ENCODE measurements around the gene B4GALT4.

Gene B4GALT4

GRCh38 chr3:119238363-119238762, 2.3 kb downstream of the B4GALT4 start:
- DNase-seq = no peak

- no peak for DNase-seq
Measured at GRCh38 chr3:119237299-119237698, 3.4 kb downstream of the B4GALT4 start.

GRCh38 chr3:119236756-119237155, 3.9 kb downstream of the B4GALT4 start:
- no peak for DNase-seq

GRCh38 chr3:119235151-119235550, 5.5 kb downstream of the B4GALT4 start:
- no peak for DNase-seq

GRCh38 chr3:119234610-119235009, 6.1 kb downstream of the B4GALT4 start:
- DNase-seq = no peak

DNA sequence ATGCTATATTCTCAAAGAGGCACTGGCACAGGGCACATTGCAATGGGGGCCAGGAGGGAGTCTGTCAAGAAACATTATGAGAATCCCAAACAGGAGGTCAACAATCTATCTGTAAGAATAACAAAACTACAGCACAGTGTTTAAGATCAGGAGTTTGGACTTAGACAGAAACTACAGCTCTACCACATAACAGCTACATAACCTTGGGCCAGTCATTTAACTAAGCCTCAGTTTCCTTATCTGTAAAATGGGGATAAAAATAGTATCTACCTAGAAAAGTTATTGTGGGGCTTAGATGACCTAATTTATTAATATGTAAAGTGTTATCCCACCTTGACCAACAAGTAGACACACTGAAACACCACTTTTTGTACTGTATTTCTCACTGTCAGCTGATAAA, 9.9 kb downstream of the B4GALT4 start:
- no peak for DNase-seq

DNA sequence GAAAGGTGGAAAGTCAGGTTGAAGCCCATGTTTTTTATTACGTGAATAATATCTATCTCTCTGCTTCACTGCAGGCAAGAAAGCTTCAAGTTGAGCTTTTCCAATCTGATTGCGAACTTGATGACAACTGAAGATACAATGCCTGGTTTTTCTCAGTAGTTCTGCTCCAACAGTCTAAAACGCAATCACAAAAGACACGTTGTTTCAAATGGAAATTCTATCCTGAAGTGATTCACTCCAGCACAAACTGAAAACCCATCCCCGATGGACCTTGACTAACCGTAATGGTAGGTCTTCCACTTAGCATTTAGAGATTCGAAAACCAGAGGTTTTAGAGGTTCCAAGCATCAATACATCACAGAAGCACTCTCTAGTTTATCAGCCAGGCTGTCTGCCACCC, 10.6 kb downstream of the B4GALT4 start:
- DNase-seq = no peak

GRCh38 chr3:119229190-119229589, 11.5 kb downstream of the B4GALT4 start:
- DNase-seq = no peak

DNA sequence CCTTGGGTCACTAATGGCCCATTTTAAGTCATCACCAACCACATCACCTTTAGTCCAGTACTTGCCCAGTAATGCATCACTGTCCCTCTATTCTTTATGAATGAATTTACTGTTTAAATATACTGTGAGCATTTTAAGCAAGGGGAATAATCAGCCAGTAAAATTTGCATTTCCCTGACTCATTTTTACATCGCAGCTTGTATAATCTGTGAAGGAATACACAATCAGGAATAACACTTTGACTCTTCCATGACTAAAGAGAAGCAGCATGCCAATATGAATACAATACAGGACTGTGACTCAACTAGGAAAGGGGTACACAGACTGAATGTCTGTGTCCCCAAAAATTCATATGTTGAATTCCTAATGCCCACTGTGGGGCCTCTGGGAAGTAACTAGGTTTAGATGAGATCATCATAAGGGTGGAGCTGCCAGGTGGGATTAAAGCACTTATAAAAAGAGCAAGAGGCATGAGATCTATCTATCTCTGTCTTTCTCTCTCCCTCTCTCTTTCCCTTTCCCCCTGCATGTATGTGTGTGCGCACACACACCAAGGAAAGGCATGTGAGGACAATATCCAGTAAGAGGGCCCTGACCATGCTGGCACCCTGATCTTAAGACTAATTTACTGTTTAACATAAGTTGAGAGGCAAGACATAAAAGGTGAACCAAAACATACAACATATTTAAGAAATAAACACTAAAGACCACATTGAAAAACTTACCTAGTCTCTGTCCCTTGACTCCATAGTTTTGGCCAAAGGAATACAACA, 12.1 kb downstream of the B4GALT4 start:
- DNase-seq = no peak

GRCh38 chr3:119227070-119227850, 13.4 kb downstream of the B4GALT4 start:
- DNase-seq = no peak

DNA sequence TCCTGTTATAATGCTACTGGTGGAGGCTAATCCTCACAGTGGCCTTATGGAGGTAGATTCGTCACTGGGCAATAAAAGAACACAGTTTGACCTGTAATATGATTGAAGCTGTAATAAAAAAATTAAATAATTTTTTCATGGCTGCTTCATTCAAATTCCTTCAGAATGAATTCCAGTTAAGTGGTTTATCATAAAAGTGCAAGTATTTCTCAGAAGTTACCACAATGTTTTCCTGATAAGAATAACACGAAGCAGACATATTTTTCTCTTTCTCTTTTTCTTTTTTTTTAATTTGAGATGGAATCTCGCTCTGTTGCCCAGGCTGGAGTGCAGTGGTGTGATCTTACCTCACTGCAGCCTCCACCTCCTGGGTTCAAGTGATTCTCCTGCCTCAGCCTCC, 15.6 kb downstream of the B4GALT4 start:
- DNase-seq = no peak

- no peak for DNase-seq
Measured at GRCh38 chr3:119223511-119223910, 17.2 kb downstream of the B4GALT4 start.

GRCh38 chr3:119222391-119222790, 18.3 kb downstream of the B4GALT4 start:
- DNase-seq = no peak

GRCh38 chr3:119221779-119222320, 18.8 kb downstream of the B4GALT4 start:
- no peak for DNase-seq

DNA sequence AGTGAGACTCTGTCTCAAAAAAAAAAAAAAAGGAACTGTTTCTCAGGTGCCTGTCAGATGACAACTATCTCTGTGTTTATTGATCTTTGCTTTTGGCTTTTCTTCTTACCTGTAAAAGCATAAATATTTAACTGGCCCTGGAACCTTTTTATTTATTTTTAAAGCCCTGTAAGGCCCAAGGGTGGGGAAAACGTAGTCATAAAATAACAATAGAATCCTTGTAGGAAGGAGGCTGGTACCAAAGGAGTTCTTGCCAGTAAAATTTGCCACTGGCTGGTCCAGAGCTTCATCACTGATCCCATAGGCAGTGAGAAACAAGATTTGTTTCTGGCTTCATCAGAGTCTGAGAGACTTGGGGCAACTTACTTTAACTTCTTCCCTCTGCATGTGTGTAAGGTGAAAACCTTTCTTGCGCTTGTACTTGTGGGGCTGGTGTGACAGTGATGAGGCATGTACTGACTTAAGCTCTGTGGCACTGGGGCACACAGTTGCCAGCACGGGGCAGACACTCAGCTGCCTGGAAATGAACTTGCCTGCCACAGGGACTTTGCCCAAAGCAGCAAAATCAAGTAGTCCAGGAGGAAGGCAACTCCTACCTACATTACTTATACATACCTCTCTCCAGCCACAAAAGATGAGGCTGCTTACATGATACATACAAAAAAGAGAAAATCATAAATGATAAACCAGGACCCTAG, 19.6 kb downstream of the B4GALT4 start:
- DNase-seq = no peak

- DNase-seq = no peak
Measured at GRCh38 chr3:119220198-119220597, 20.5 kb downstream of the B4GALT4 start.

GRCh38 chr3:119219069-119219468, 21.6 kb downstream of the B4GALT4 start:
- no peak for DNase-seq

- no peak for DNase-seq
Measured at GRCh38 chr3:119211803-119212202, 28.9 kb downstream of the B4GALT4 start.

GRCh38 chr3:119211193-119211592, 29.5 kb downstream of the B4GALT4 start:
- no peak for DNase-seq

- DNase-seq = no peak
Measured at GRCh38 chr3:119207512-119207875, 33.2 kb downstream of the B4GALT4 start.

DNA sequence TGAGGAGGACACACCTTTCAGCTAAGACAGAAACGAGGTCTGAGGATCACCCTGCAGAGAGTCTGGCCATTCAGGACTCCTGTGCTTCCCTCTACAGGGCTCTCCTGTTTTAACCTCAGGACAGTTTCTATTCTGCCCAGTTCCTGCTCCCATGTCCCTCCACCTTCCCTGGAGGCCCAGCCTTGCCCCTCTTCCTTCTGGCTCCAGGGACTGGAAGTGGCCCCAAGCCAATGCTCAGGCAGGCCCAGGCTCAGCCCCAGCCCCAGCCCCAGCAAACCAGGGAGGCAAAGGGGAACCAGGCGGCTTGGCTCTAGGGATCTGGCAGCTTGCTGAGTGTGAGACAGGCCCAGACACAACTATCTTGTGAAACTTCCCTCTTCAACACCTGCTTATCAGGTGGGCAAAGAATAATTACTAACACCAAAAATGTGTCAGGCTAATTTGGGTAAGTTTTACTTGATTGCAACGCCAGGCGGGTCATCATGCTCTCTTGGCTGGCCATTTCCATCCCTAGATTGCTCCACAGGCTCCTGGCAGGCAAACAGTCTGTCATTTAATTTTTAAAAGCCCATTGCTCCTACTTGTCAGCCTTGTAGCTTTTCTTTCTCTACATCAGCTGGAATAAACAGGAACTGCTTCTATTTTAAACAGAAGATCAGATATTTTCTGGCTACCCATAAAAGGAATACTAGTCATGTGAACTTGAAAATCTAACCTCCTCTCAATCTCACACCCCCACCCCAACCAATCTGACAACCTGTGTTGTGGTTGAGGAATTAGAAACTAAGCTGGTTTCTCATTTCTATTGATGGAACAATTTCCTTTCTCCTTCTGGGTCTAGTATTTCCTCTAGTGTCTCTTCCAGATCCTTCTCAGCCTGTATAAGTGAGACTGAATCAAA, 33.8 kb downstream of the B4GALT4 start:
- DNase-seq = no peak

Measured in amygdala (tissue), 56 donors.